HG03457 (cell line): ENCODE data around the gene RPS6KA1.
"Not testable (repeated sequence)": the region's sequence is repeated elsewhere in the genome, so short reads cannot be mapped to it uniquely, and the experiment has no call there.

Experiments
- ATAC-seq: cut with Tn5 transposase; IDR thresholded peaks from one replicate; pipeline ENCODE4 v1.9.1; 2021; ENCODE audit warnings: moderate number of reproducible peaks; ENCODE audit not compliant: unreplicated experiment

Gene RPS6KA1

GRCh38 chr1:26553942-26554682 lies 24.6 kb downstream of the RPS6KA1 start:
- no peak for ATAC-seq

GRCh38 chr1:26554781-26555180 lies 25.2 kb downstream of the RPS6KA1 start:
- ATAC-seq = no peak

GRCh38 chr1:26555550-26555981 lies 26.0 kb downstream of the RPS6KA1 start:
- no peak for ATAC-seq

DNA sequence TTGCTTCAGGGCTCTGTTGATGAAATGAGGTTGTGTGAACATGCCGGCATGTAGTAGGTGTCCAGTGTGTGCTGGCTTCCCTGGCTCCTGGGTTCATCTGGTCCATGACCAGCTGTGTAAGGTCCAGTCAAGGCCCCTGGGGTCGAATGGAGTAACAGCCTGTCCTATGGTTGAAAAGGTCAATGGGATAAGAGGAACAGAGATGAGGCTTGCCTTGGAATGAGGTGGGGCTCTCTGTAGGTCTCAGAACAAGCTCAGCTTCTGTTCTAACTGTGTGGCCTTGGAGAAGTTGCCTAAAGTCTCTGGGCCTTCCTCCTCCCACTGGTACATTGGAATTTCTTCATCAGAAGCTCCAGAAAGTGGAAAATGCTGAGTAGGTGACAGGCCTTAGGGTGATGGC lies 26.6 kb downstream of the RPS6KA1 start:
- no peak for ATAC-seq

DNA sequence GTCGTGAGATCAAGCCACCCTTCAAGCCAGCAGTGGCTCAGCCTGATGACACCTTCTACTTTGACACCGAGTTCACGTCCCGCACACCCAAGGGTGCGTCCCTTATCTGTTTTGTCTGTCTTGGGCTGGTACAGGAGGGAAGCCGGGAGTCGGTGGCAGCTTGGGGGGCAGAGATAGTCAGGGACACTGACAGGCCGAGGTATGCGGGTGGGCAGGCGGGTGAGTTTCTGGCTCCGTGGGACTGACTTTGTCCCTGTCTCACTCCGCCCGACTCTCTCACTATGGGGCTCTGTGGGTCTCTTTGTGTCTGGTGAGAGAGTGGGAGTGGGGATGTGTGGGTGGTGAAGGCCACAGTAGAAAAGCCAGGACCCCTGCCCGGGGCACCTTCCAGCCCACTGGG lies 27.4 kb downstream of the RPS6KA1 start:
- ATAC-seq = no peak

GRCh38 chr1:26558685-26559048 lies 29.1 kb downstream of the RPS6KA1 start:
- ATAC-seq = no peak

DNA sequence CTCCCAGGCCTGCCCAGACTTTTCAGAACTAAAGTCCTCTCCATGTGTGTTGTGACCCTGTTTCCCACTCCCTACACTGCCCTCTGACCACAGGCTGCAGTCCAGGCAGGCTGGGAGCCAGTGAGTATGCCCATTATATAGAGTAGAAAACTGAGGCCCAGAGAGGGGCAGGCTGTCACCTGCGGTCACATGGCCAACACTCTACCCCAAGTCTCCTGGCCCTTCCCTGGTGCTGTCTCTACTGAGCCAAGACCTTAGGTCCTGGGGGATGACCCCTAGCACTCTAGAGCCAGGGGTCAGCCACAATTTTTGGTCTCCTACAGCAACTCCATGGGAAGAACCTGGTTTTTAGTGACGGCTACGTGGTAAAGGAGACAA lies 30.8 kb downstream of the RPS6KA1 start:
- ATAC-seq = no peak

DNA sequence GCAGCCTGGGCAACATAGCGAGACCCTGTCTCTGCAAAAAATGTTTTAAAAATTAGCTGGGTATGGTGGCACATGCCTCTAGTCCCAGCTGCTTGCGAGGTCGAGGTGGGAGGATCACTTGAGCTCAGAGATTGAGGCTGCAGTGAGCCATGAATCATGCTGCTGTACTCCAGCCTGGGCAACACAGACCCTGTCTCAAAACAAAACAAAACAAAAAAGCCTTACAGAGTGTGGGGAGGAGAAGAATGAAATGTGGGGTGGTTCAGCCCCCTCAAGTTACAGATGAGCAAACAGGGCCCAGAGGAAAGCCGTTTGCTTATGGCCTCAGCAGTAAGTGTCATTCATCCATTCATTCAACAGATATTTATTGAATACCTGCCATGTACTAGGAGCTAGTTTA lies 40.7 kb downstream of the RPS6KA1 start:
- no peak for ATAC-seq

DNA sequence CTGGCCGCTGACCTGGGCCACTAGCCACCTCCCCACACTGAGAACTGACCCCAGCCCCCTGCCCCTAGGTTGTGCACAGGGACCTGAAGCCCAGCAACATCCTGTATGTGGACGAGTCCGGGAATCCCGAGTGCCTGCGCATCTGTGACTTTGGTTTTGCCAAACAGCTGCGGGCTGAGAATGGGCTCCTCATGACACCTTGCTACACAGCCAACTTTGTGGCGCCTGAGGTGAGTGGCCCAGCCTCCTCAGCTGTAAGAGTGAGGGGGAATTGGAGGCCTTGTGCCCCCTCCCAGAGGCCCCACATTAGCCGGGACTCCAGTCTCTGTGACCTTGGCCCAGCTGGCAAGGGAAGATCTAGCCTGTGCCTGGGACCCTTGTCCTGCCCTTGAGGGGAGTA lies 41.8 kb downstream of the RPS6KA1 start:
- no peak for ATAC-seq

DNA sequence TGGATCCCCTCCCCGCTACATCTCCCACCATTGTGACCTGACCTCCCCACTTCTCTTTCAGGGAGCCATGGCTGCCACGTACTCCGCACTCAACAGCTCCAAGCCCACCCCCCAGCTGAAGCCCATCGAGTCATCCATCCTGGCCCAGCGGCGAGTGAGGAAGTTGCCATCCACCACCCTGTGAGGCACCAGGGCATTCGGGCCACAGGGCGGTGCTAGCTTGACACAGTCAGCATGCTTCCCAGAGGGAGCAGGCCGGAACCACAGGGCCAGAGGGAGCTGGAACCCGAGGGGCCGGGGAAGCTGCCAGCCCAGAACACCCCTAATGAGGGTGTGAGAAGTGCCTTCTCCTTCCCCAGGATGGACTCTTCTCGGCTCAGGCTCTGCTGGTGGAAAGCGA lies 44.5 kb downstream of the RPS6KA1 start:
- ATAC-seq = no peak

DNA sequence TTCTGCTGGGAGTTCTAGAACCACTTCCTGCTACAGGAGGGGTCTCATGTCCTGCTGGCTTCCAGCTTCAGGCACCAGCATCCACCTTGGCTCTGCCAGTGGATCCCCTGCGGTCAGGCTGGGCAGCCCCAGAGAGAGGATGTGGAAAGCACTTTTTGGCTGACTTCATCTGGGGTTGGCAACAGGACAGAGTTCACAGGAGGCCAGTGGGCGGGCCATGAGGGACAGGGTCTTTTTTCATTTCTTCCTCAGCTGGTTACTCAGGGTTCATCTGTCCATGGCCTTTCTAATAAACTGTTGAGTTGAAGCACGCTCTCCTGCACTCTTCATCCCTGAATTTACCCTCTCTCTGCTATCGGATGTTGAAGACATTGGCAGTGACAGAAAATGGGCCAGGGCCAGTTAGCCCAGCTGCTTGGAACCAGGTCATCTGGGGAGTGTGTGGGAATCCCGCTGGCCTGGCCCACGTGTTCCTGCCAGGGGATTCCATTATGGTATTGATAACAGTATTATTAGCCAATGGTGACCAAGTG lies 45.2 kb downstream of the RPS6KA1 start:
- no peak for ATAC-seq

DNA sequence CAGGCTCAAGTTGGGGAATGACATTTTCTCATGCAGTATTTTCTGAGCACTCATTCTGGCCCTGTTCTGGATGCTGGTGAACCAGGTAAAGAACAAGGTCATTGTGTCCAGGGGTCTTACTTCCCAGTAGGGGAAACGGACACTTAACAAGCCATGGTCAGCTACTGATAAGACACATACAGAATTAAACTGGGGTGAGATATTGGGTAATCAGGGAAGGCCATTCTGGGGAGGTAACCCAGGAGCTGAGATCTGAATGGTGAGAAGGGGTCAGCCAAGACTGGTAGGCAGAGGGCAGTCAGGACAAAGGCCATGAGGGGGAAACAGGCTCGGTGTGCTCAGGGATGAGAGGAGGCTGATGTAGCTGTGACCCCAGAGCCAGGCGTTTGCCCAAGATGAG lies 45.8 kb downstream of the RPS6KA1 start:
- ATAC-seq = no peak

DNA sequence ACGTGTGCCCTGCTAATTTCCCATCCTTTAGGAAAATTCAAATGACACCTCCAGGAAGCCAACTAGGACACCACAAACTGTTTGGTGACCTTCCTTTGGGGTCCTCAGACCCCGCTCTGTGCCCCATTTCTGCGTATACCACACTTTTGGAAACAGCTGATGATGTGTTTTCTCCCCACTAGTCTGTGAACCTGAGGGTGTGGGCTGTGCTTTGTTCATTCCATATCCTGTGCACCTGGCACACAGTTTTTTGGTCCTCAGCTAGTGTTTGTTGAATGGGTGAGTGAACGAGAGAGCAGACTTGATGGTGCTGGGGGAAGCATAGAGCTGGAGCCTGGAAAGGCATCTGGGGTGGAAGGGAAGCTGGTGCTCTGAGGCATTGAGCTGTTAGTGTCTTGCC lies 48.6 kb downstream of the RPS6KA1 start:
- no peak for ATAC-seq

DNA sequence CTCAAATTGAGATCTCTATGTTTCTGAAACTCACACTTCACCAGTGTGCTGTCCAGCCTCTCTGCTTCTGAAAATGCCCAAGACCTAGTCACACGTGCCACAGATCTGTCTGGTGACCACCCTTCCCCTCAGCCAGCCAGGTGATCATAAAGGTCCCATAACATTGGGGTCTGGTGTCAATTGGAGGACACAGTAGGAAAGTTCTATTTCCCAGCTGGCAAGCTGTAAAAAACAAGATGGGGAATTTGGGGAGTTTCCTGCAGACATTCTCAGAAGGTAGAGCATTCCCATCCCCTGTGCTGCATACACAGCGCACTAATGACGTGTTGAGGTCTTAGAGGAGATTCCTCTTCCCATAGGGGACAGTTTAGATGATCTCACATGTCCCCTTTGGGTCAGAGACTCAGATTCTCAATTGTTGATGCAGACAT lies 50.1 kb downstream of the RPS6KA1 start:
- no peak for ATAC-seq

- no peak for ATAC-seq
Measured at GRCh38 chr1:26580116-26580515, 50.6 kb downstream of the RPS6KA1 start.

DNA sequence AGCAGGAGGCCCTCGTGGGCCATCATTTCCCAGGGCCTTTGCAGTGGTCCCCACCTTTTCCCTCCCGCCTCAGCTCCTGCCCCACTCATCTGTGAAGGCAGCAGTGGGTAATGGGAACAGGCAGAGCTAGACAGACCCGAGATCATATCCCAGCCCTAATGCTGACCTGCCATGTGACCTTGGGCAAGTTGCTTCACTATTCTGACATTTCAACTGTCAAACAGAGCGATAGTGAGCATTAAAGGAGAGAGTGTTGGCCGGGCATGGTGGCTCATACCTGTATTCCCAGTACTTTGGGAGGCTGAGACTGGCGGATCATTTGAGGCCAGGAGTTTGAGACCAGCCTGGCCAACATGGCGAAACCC lies 51.7 kb downstream of the RPS6KA1 start:
- ATAC-seq = no peak

- no peak for ATAC-seq
Measured at GRCh38 chr1:26582053-26582835, 52.7 kb downstream of the RPS6KA1 start.

DNA sequence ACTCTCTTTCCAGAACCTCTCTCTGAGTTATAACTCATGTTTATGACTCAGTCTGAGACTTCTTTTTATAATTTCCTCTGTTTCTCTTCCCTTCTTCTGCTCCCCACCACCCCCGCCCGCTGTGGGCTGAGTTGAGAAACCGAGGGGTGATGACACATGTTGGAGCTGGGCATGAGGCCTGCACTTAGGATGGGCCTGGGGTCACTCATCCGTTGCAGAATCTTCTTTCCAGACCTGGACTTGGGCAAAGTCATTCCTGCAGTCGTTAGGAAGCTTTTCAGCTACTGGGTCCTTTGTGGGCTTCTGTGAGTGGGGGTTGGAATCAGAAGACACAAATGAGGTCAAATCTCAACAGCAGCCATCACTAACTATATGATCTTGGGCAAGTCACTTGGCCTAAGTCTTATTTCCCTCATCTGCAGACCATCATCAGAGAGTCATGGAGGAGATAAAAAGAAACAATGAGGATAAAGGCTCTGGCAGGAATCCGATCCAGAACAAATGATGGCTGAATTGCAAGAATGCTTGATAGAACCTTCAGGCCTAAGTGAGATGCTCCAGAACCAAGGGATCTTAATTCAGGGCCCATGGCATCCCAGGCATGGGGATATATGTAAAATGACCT lies 53.4 kb downstream of the RPS6KA1 start:
- no peak for ATAC-seq

DNA sequence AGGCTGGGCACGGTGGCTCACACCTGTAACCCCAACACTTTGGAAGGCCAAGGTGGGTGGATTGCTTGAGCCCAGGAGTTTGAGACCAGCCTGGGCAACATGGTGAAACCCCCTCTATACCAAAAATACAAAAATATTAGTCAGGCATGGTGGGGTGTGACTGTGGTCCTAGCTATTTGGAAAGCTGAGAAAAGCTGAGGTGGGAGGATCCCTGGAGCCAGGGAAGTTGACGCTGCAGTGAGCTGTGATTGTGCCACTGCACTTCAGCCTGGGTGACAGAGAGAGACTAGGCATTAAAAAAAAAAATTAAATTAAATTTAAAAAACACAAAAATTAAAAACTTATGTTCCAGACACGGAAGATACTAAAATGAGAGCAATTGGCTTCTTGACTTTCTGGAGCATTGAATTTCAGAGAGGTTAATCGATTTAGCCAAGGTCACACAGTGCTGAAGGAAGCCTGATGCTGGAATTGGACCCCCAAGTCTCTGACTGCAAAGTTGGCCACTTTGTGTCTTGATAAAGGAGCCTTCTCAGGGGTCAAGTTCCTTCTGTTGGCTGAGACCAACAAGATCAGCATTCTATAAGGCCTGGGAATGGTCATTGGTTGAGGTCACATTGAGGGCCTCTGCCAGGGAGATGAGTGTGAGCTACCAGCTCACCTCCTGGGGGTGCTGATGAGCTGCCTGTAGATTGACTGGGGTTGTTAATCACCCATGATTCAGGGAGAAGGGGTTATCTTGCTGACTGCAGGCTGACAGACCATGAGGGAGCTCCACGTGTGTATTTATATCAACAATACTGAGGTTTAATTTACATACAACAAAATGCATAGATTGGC lies 54.3 kb downstream of the RPS6KA1 start:
- no peak for ATAC-seq

DNA sequence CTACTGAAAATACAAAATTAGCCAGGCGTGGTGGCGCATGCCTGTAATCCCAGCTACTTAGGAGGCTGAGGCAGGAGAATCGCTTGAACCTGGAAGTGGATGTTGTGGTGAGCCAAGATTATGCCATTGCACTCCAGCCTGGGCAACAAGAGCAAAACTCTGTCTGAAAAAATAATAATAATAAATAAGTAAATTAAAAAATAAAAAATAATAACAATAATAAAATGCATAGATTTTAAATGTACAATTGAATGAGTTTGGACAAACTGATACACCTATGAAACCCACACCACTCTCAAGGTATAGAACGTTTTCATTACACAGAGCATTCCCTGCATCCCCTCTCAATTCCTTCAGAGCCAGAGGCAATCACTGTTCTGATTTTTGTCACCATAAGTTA lies 55.0 kb downstream of the RPS6KA1 start:
- not testable (repeated sequence) for ATAC-seq

GRCh38 chr1:26585471-26585870 lies 55.9 kb downstream of the RPS6KA1 start:
- no peak for ATAC-seq
